ENCODE measurements around the gene RINT1.

DNA sequence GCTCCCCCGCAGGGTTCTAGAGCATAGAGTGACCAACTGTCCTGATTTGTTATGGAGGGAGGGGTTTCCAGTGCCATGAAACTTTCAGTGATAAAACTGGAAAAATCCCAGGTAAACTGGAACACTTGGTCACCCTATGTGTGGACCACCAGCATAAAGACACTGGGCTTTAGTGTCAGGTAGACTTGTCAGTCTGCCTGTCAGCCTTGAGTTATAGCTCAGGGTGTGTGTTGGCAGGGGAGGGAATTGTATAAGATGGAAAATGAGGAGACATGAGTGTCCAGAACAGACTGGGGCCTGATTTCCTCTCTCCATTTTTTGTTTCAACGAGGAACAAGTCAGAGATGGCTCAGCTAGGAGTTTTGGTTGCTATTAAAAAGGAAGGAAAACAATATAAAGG, 59.5 kb downstream of the RINT1 start:
- no peak for TF ChIP-seq ZNF423 (CRISPR knock-in tag; IDR thresholded peaks at IDR 0.05)
- no peak for TF ChIP-seq ATF1 (CRISPR knock-in tag; IDR thresholded peaks at IDR 0.05)
- TF ChIP-seq ETV6 (CRISPR knock-in tag; IDR thresholded peaks at IDR 0.05): no peak
- TF ChIP-seq, protein P1, sequence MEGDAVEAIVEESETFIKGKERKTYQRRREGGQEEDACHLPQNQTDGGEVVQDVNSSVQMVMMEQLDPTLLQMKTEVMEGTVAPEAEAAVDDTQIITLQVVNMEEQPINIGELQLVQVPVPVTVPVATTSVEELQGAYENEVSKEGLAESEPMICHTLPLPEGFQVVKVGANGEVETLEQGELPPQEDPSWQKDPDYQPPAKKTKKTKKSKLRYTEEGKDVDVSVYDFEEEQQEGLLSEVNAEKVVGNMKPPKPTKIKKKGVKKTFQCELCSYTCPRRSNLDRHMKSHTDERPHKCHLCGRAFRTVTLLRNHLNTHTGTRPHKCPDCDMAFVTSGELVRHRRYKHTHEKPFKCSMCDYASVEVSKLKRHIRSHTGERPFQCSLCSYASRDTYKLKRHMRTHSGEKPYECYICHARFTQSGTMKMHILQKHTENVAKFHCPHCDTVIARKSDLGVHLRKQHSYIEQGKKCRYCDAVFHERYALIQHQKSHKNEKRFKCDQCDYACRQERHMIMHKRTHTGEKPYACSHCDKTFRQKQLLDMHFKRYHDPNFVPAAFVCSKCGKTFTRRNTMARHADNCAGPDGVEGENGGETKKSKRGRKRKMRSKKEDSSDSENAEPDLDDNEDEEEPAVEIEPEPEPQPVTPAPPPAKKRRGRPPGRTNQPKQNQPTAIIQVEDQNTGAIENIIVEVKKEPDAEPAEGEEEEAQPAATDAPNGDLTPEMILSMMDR (IDR thresholded peaks at IDR 0.05): no peak
- no peak for TF ChIP-seq JUN (CRISPR knock-in tag; IDR thresholded peaks at IDR 0.05)
- TF ChIP-seq GABPB1 (CRISPR knock-in tag; IDR thresholded peaks at IDR 0.05): no peak
- TF ChIP-seq, protein P2, sequence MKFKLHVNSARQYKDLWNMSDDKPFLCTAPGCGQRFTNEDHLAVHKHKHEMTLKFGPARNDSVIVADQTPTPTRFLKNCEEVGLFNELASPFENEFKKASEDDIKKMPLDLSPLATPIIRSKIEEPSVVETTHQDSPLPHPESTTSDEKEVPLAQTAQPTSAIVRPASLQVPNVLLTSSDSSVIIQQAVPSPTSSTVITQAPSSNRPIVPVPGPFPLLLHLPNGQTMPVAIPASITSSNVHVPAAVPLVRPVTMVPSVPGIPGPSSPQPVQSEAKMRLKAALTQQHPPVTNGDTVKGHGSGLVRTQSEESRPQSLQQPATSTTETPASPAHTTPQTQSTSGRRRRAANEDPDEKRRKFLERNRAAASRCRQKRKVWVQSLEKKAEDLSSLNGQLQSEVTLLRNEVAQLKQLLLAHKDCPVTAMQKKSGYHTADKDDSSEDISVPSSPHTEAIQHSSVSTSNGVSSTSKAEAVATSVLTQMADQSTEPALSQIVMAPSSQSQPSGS (CRISPR knock-in tag; IDR thresholded peaks at IDR 0.05; ENCODE audit: borderline replicate concordance, low read depth): no peak
- no peak for TF ChIP-seq CREB1 (CRISPR knock-in tag; IDR thresholded peaks at IDR 0.05)
- TF ChIP-seq ZBTB21 (CRISPR knock-in tag; IDR thresholded peaks at IDR 0.05; ENCODE audit: borderline replicate concordance): no peak
- TF ChIP-seq, protein P3, sequence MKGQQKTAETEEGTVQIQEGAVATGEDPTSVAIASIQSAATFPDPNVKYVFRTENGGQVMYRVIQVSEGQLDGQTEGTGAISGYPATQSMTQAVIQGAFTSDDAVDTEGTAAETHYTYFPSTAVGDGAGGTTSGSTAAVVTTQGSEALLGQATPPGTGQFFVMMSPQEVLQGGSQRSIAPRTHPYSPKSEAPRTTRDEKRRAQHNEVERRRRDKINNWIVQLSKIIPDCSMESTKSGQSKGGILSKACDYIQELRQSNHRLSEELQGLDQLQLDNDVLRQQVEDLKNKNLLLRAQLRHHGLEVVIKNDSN (CRISPR knock-in tag; IDR thresholded peaks at IDR 0.05): no peak
- TF ChIP-seq, protein P4, sequence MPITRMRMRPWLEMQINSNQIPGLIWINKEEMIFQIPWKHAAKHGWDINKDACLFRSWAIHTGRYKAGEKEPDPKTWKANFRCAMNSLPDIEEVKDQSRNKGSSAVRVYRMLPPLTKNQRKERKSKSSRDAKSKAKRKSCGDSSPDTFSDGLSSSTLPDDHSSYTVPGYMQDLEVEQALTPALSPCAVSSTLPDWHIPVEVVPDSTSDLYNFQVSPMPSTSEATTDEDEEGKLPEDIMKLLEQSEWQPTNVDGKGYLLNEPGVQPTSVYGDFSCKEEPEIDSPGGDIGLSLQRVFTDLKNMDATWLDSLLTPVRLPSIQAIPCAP (CRISPR knock-in tag; IDR thresholded peaks at IDR 0.05): no peak

All from WTC11 (cell line).